Amniotic epithelial cell (primary cell): ENCODE data around the gene ZNF621.
A peak's percentile ranks its signal among the peaks of the same experiment; 100 is the strongest.
"Not testable (repeated sequence)": the region's sequence is repeated elsewhere in the genome, so short reads cannot be mapped to it uniquely, and the experiment has no call there.

ENCODE experiments used
- DNase-seq: peaks from one replicate; pipeline ENCODE4 v3.0.0-alpha.2; 2010; ENCODE audit warnings: low read depth

Gene ZNF621

GRCh38 chr3:40534283-40534682, 9.5 kb downstream of the ZNF621 start:
- no peak for DNase-seq

GRCh38 chr3:40546816-40547215, 22.1 kb downstream of the ZNF621 start:
- DNase-seq = peak; percentile 85

- DNase-seq = no peak
Observed at GRCh38 chr3:40550167-40550566, 25.4 kb downstream of the ZNF621 start.

DNA sequence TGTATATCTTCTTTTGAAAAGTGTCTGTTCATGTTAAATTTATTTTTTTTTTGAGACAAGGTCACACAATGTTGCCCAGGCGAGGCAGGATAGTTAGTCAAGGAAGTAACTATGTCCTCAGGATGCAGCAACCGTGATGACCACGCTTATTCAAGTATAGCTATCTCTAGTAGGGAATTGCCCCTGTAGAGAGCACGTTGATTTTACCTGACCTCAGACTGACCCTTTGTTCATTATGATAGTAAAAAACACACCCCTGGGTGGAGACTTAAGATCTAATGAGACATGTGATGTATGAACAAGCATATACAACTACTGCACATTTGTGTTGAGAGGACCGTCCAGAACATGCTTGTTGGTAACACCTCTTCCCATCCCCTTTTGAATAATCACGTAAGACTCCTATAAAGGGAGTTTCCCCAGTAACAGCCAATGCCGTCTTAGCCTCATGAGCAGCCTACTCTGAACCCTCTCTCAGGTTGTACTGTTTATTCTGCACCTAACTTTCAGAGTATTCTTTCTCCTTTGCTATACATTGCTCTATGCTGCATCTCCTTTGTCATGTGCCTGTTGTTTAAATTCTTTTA, 32.9 kb downstream of the ZNF621 start:
- DNase-seq = peak; percentile 22

DNA sequence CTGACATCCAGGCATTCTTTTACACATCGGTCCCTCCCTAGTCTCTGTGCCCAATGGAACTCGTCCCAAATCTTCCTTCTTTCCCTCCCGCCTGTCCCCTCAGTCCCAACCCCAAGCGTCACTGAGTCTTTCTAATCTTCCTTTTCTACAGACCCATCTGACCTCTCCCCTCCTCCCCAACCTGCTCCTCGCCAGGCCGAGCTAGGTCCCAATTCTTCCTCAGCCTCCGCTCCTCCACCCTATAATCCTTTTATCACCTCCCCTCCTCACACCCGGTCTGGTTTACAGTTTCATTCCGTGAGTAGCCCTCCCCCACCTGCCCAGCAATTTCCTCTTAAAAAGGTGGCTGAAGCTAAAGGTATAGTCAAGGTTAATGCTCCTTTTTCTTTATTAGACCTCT, 37.7 kb downstream of the ZNF621 start:
- DNase-seq = not testable (repeated sequence)

DNA sequence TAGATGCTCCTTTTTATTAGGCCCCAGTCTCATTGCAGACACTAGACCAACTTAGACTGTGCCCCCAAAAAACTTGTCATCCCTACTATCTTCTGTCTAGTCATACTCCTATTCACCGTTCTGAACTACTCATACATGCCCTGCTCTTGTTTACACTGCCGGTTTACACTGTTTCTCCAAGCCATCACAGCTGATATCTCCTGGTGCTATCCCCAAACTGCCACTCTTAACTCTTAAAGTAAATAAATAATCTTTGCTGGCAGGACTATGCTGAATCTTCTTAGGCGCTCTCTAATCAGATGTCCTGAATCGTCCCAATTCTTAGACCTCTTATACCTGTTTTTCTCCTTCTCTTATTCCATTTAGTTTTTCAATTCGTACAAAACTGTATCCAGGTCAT, 40.9 kb downstream of the ZNF621 start:
- not testable (repeated sequence) for DNase-seq

GRCh38 chr3:40566694-40567093, 41.9 kb downstream of the ZNF621 start:
- no peak for DNase-seq

GRCh38 chr3:40572588-40572987, 47.8 kb downstream of the ZNF621 start:
- no peak for DNase-seq

GRCh38 chr3:40574050-40574449, 49.3 kb downstream of the ZNF621 start:
- DNase-seq = no peak

- no peak for DNase-seq
Observed at GRCh38 chr3:40574661-40575060, 49.9 kb downstream of the ZNF621 start.

GRCh38 chr3:40576396-40576795, 51.6 kb downstream of the ZNF621 start:
- no peak for DNase-seq

DNA sequence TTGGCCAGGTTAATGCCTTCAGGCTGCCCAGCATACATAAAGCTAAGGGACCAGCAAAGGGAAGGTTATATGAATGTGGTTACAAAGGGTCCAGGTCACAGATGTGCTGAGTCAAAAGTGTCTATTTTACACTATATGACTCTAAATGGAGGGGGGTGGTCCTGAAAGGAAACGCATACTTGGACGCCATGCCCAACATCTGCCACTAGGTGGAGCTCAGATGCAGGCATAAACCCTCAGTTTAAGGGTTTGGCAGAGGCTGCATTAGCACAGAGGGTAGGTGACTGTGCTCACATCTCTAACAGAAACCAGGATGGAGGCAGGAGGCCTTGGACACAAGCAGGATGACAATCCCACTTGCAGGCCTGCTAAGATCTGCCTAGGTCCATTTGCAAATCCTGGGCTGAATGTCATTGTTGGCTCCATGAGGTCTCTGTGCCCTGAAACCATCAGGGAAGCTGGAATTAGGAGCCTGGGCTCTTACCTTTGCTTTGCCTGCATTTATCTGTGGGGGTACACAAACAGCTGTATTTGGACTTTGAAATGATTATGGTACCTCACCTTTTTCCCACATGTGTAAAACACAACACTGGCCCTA, 55.8 kb downstream of the ZNF621 start:
- DNase-seq = peak; percentile 65

- DNase-seq = no peak
Observed at GRCh38 chr3:40581166-40581565, 56.4 kb downstream of the ZNF621 start.

GRCh38 chr3:40582401-40583027, 57.8 kb downstream of the ZNF621 start:
- DNase-seq = no peak

DNA sequence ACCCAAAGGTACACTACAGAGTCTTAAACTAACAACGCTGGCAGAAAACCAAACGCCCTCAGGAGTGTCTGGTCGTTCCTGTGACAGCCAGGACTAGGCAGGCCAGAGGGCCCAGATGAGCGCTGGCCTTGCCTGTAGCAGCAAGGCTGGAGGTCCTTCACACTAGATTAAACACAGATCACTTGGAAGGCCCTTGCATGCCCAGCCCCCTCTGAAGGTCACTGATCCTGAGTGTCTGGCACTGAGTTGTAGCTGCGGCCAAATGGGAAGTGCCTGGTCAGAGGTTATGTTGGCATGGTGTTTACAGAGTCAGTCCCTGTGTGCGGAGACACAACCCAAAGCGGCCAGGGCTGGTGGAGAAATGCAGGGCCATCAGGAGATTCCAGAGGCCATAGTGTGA, 58.9 kb downstream of the ZNF621 start:
- no peak for DNase-seq

DNA sequence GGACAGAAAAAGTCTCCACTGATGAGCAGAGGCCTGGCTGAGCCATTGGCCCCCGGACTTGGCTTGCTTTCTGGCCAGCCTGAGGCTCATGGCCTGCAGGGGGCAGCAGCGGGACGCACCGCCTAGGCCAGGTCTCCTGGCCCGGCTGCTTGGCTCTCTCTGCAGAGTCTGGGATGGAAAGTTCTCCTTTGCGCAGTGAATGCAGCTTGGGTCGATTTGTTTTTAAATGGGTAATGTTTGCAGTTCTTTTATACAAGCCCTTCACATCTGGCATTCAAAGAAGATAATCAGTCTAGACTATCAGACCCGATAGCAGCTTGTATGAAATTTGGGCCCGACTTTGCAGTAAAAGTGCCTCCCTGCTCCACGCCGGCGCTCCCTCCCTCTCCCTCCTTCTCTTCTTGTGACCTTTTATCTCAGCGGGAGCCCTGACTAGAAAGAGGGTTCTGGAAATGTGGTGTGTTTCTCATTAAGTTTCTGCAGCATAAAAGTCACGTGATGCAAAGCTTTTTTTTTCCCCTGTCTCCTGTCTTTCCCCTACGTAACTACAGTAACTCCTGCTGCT, 59.9 kb downstream of the ZNF621 start:
- peak; percentile 68 for DNase-seq

GRCh38 chr3:40585381-40586016, 60.7 kb downstream of the ZNF621 start:
- no peak for DNase-seq

DNA sequence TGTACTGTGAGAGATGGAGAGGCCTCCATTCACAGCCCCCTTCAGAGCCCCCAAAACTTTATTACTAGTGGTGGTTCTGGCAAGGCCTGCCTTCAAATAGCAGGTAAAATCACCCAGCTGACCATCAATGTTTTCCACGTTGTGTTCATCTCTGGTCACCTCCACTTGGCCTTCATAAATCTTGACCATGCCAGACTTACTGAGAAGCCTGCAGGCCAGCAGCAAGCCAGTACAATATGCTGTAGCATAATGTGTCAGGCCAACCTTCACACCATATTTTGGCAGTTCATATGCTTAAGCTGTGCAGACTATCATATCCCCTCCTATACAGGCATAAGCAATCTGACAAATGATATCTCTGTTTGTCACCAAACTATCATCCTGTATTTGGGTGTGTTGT, 62.1 kb downstream of the ZNF621 start:
- no peak for DNase-seq

GRCh38 chr3:40588406-40588805, 63.6 kb downstream of the ZNF621 start:
- no peak for DNase-seq
